A549 treated with AZD9567 at 1 μM for 4 hours (cell line): Measurements from ENCODE around the gene LAMC1. TPM values are rescaled to one million over a fixed set of nuclear protein-coding genes. Genes with fewer than 3 reads are reported as not detected.

Source experiments
- total RNA-seq: library from RNA; stranded (reverse); fragments of 200-300 nt; extraction: Qiagen RNA extraction; gene quantifications from 5 replicates; pipeline ENCODE4 v1.2.3, GENCODE V29; 2022; ENCODE audit not compliant: insufficient read depth

LAMC1 gene
- total RNA-seq = 81.9 to 104 TPM (median 101 TPM) in 5 replicates

DNA sequence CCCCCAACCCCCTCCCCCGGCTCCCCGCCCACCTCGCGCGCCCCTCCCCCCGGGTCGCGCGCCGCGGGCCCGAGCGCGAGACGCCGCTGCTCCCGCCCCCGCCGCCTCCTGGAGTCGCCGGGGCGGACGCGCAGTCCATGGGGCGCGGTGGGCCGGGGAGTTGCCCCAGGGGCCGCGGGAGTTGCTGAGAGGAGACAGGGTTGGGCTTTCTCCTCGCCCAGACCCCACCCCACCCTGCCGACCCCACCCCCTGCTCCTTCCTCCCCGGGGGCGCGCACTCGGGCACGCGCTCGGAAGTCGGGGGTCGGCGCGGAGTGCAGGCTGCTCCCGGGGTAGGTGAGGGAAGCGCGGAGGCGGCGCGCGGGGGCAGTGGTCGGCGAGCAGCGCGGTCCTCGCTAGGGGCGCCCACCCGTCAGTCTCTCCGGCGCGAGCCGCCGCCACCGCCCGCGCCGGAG, at the start of gene LAMC1:
Gene LAMC1 (plus strand): TSS at position 275 of the 455 bp plus-strand sequence. CDS start 297 bp downstream, outside the sequence.

DNA sequence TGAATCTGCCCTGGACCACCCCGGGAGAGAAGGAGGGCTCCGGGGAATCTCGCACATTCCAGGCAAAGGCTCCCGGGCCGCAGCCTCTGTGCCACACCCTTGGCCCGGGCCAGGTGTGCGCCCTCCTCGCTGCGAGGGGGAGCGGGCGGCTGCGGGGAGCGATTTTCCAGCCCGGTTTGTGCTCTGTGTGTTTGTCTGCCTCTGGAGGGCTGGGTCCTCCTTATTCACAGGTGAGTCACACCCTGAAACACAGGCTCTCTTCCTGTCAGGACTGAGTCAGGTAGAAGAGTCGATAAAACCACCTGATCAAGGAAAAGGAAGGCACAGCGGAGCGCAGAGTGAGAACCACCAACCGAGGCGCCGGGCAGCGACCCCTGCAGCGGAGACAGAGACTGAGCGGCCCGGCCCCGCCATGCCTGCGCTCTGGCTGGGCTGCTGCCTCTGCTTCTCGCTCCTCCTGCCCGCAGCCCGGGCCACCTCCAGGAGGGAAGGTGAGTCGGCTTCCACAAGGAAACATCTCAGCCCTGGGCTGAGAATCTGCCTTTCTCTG, 162.8 kb downstream of the LAMC1 start, which contains the start of gene LAMC2:
Gene LAMC2 (plus strand): TSS at position 324 of the 550 bp plus-strand sequence. CDS start 89 bp downstream, at position 413.

Other genes starting within 250 kb of the LAMC1 start
- 0.51 to 0.96 TPM (median 0.73 TPM) in 5 replicates for gene NPL, start 233.6 kb upstream of the LAMC1 start, total RNA-seq
- gene DHX9, start 184.1 kb upstream of the LAMC1 start, total RNA-seq = 159 to 202 TPM (median 169 TPM) in 5 replicates
- not detected in 5 replicates for gene SHCBP1L, start 70.3 kb upstream of the LAMC1 start, total RNA-seq
- 17.0 to 21.7 TPM (median 17.2 TPM) in 5 replicates for gene LAMC2, start 162.8 kb downstream of the LAMC1 start, total RNA-seq